Measurements from ENCODE around the gene SLC3A2.
"Not testable (repeated sequence)": the region's sequence is repeated elsewhere in the genome, so short reads cannot be mapped to it uniquely, and the experiment has no call there.

Gene SLC3A2

GRCh38 chr11:62852523-62853188 is 28.0 kb upstream of the SLC3A2 start:
- DNase-seq (ENCODE audit: low read depth in 2 of 3, low spot score in 2 of 3), result no peak

GRCh38 chr11:62853279-62853965 is 27.3 kb upstream of the SLC3A2 start:
- DNase-seq (ENCODE audit: low read depth in 2 of 3, low spot score in 2 of 3), result no peak

- no peak for DNase-seq (ENCODE audit: low read depth in 2 of 3, low spot score in 2 of 3)
Measured at GRCh38 chr11:62854013-62854824, 26.5 kb upstream of the SLC3A2 start.

- DNase-seq (ENCODE audit: low read depth in 2 of 3, low spot score in 2 of 3), result no peak
Measured at GRCh38 chr11:62854825-62855570, 25.7 kb upstream of the SLC3A2 start.

- peak; percentile 96 to 97 (median 96) for DNase-seq (ENCODE audit: low read depth in 2 of 3, low spot score in 2 of 3)
Measured at GRCh38 chr11:62855571-62856332, 24.9 kb upstream of the SLC3A2 start.

- no peak for DNase-seq (ENCODE audit: low read depth in 2 of 3, low spot score in 2 of 3)
Measured at GRCh38 chr11:62856333-62856895, 24.3 kb upstream of the SLC3A2 start.

GRCh38 chr11:62857541-62857982 is 23.1 kb upstream of the SLC3A2 start:
- DNase-seq (ENCODE audit: low read depth in 2 of 3, low spot score in 2 of 3), result no peak

- DNase-seq (ENCODE audit: low read depth in 2 of 3, low spot score in 2 of 3), result no peak
Measured at GRCh38 chr11:62858201-62858600, 22.5 kb upstream of the SLC3A2 start.

- not testable (repeated sequence) for DNase-seq (ENCODE audit: low read depth in 2 of 3, low spot score in 2 of 3)
Measured at GRCh38 chr11:62859281-62859703, 21.4 kb upstream of the SLC3A2 start.

GRCh38 chr11:62860835-62861563 is 19.7 kb upstream of the SLC3A2 start:
- DNase-seq (ENCODE audit: low read depth in 2 of 3, low spot score in 2 of 3), result no peak

- DNase-seq (ENCODE audit: low read depth in 2 of 3, low spot score in 2 of 3), result not testable (repeated sequence)
Measured at GRCh38 chr11:62861564-62862192, 19.0 kb upstream of the SLC3A2 start.

- no peak for DNase-seq (ENCODE audit: low read depth in 2 of 3, low spot score in 2 of 3)
Measured at GRCh38 chr11:62863687-62864335, 16.9 kb upstream of the SLC3A2 start.

GRCh38 chr11:62865635-62866034 is 15.1 kb upstream of the SLC3A2 start:
- no peak for DNase-seq (ENCODE audit: low read depth in 2 of 3, low spot score in 2 of 3)

GRCh38 chr11:62874851-62875250 is 5.8 kb upstream of the SLC3A2 start:
- no peak for DNase-seq (ENCODE audit: low read depth in 2 of 3, low spot score in 2 of 3)

- no peak for DNase-seq (ENCODE audit: low read depth in 2 of 3, low spot score in 2 of 3)
Measured at GRCh38 chr11:62875698-62876478, 4.8 kb upstream of the SLC3A2 start.

GRCh38 chr11:62876712-62877111 is 4.0 kb upstream of the SLC3A2 start:
- no peak for DNase-seq (ENCODE audit: low read depth in 2 of 3, low spot score in 2 of 3)

GRCh38 chr11:62879235-62879978 is 1.3 kb upstream of the SLC3A2 start:
- DNase-seq (ENCODE audit: low read depth in 2 of 3, low spot score in 2 of 3), result no peak
